ENCODE data around the gene APPL1.

The APPL1 gene

GRCh38 chr3:57268416-57268815 is 40.9 kb downstream of the APPL1 start:
- H3K4me3 ChIP-seq (ENCODE audit: low read depth, low read length) = no peak overlapping the region
- no peak for TF ChIP-seq CTCF (IDR thresholded peaks at IDR 0.05; ENCODE audit: borderline replicate concordance, insufficient read depth, low read depth, low read length)

GRCh38 chr3:57274845-57275244 is 47.3 kb downstream of the APPL1 start:
- TF ChIP-seq CTCF (IDR thresholded peaks at IDR 0.05; ENCODE audit: borderline replicate concordance, insufficient read depth, low read depth, low read length) = no peak

GRCh38 chr3:57275393-57275792 is 47.9 kb downstream of the APPL1 start:
- no peak for TF ChIP-seq CTCF (IDR thresholded peaks at IDR 0.05; ENCODE audit: borderline replicate concordance, insufficient read depth, low read depth, low read length)
- H3K4me3 ChIP-seq (ENCODE audit: low read depth, low read length) = no peak overlapping the region

More at GRCh38 chr3:57274845-57275244, 47.3 kb downstream of the APPL1 start:
- no peak overlapping the region for H3K4me3 ChIP-seq (ENCODE audit: low read depth, low read length)

GRCh38 chr3:57278237-57278636 is 50.7 kb downstream of the APPL1 start:
- TF ChIP-seq CTCF (IDR thresholded peaks at IDR 0.05; ENCODE audit: borderline replicate concordance, insufficient read depth, low read depth, low read length) = no peak
- no peak overlapping the region for H3K4me3 ChIP-seq (ENCODE audit: low read depth, low read length)

GRCh38 chr3:57279685-57280084 is 52.2 kb downstream of the APPL1 start:
- no peak overlapping the region for H3K4me3 ChIP-seq (ENCODE audit: low read depth, low read length)
- no peak for TF ChIP-seq CTCF (IDR thresholded peaks at IDR 0.05; ENCODE audit: borderline replicate concordance, insufficient read depth, low read depth, low read length)

GRCh38 chr3:57281715-57282114 is 54.2 kb downstream of the APPL1 start:
- no peak overlapping the region for H3K4me3 ChIP-seq (ENCODE audit: low read depth, low read length)
- TF ChIP-seq CTCF (IDR thresholded peaks at IDR 0.05; ENCODE audit: borderline replicate concordance, insufficient read depth, low read depth, low read length) = no peak

- no peak for TF ChIP-seq CTCF (IDR thresholded peaks at IDR 0.05; ENCODE audit: borderline replicate concordance, insufficient read depth, low read depth, low read length)
- no peak overlapping the region for H3K4me3 ChIP-seq (ENCODE audit: low read depth, low read length)
These were observed 55.8 kb downstream of the APPL1 start for GRCh38 chr3:57283334-57283733.

All from GM12875 (cell line).